RWPE1 (cell line): Measurements from ENCODE around the gene CUEDC2.
A peak's percentile ranks its signal among the peaks of the same experiment; 100 is the strongest.

Source experiments
- CTCF ChIA-PET: fragments of 350-600 bp; sonication (Branson Sonifier 250); formaldehyde crosslinking; extraction: SDS; loops from one replicate; lab custom pipeline; 2021; lab: Yijun Ruan, JAX
- POLR2A ChIA-PET: fragments of 400-600 bp; formaldehyde crosslinking; extraction: SDS; loops from one replicate; lab custom pipeline; 2020; ENCODE audit warnings: antibody characterized with exemption; ENCODE audit not compliant: low non-redundant PET; lab: Yijun Ruan, JAX
- DNase-seq: peaks from one replicate; pipeline ENCODE4 v3.0.0; 2012; ENCODE audit warnings: low spot score
- H3K27ac ChIP-seq: fragments of 450-650 bp; 2 replicates; pipeline ENCODE4 v1.5.1; 2017
- CTCF ChIP-seq: fragments of 450-650 bp; conservative IDR thresholded peaks from 2 replicates; pipeline ENCODE4 v1.5.1; 2017; ENCODE audit warnings: low read depth, mild to moderate bottlenecking

CUEDC2 gene

GRCh38 chr10:102420181-102420713, 12.1 kb downstream of the CUEDC2 start:
- ChIA-PET CTCF (interaction anchor here (0.6 to 5.7 kb wide), 7 partner anchors 17 to 410 kb away, joined by 3 to 108 read pairs (median 4); partner anchors contain the start of gene NFKB2), POLR2A (interaction anchor here (0.5 to 2.5 kb wide), 4 partner anchors 25 to 190 kb away, joined by 3 to 14 read pairs (median 6); partner anchors contain the start of genes C10orf95 and NFKB2)
- peak overlapping the region; percentile 96 for H3K27ac ChIP-seq

GRCh38 chr10:102419269-102420180, 12.8 kb downstream of the CUEDC2 start:
- POLR2A ChIA-PET: interaction anchor here (2.3 to 2.5 kb wide), 2 partner anchors 25 to 32 kb away, joined by 9 to 14 read pairs; partner anchors contain the start of genes C10orf95 and NFKB2
- TF ChIP-seq CTCF: no peak
- H3K27ac ChIP-seq: peak overlapping the region; percentile 96
- CTCF ChIA-PET: interaction anchor here (0.6 to 5.7 kb wide), 6 partner anchors 15 to 409 kb away, joined by 3 to 108 read pairs (median 20); partner anchors contain the start of gene NFKB2
- peak; percentile 85 for DNase-seq

More at GRCh38 chr10:102420181-102420713, 12.1 kb downstream of the CUEDC2 start:
- no peak for DNase-seq
- no peak for TF ChIP-seq CTCF

GRCh38 chr10:102418622-102419268, 13.6 kb downstream of the CUEDC2 start, which contains the start of gene PSD:
Gene PSD (minus strand): TSS chr10:102418785. CDS start chr10:102417038, 1,747 bp downstream.
- no peak for DNase-seq
- ChIA-PET POLR2A (no interaction called here), CTCF (interaction anchor here (0.6 to 2.2 kb wide), 2 partner anchors 15 to 19 kb away, joined by 3 to 9 read pairs; no protein-coding TSS in a partner anchor)
- peak within 1 kb of the TSS; percentile 96 for H3K27ac ChIP-seq
- TF ChIP-seq CTCF: no peak

GRCh38 chr10:102416695-102417094, 15.7 kb downstream of the CUEDC2 start:
- no peak overlapping the region for H3K27ac ChIP-seq
- CTCF ChIA-PET: interaction anchor here (2.2 kb wide), 1 partner anchor 17 kb away, joined by 9 read pairs; no protein-coding TSS in a partner anchor
- no peak for DNase-seq
- TF ChIP-seq CTCF: no peak
- POLR2A ChIA-PET: no interaction called here

- H3K27ac ChIP-seq: no peak overlapping the region
- POLR2A ChIA-PET: no interaction called here
- DNase-seq: no peak
- no peak for TF ChIP-seq CTCF
- CTCF ChIA-PET: no interaction called here
These were observed 16.1 kb downstream of the CUEDC2 start for GRCh38 chr10:102416283-102416682.

GRCh38 chr10:102414749-102415148, 17.6 kb downstream of the CUEDC2 start:
- ChIA-PET CTCF (interaction anchor here (1.1 kb wide), 1 partner anchor 245 kb away, joined by 4 read pairs; no protein-coding TSS in a partner anchor), POLR2A (no interaction called here)
- DNase-seq: no peak
- no peak overlapping the region for H3K27ac ChIP-seq
- TF ChIP-seq CTCF: no peak
